GM18511 (cell line): ENCODE data around the gene HYPK.
"Not testable (repeated sequence)": the region's sequence is repeated elsewhere in the genome, so short reads cannot be mapped to it uniquely, and the experiment has no call there.

Experiments used
- ATAC-seq: cut with Tn5 transposase; IDR thresholded peaks from one replicate; pipeline ENCODE4 v1.9.1; 2021; ENCODE audit warnings: mild to moderate bottlenecking, moderate library complexity; ENCODE audit not compliant: unreplicated experiment

HYPK gene

DNA sequence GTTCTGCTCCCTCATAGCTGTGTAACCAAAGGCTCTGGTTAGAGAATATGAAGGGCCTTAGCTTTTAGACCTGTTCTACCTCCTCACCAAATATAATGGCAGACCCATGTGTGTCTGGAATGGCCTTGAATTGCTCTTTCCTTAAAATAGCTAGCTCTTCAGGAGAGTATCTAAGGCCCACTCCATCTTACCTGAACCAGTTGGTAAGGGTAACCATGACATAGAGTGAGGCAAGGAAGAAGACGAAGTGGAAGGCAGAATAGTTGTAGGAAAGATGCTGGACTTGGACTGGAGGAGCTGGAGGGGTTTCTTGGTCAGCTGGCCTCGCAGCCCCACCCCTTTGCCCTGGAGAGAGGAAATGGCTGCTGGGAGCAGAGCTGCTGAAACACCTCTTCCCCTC lies 5.2 kb upstream of the HYPK start:
- ATAC-seq: no peak

DNA sequence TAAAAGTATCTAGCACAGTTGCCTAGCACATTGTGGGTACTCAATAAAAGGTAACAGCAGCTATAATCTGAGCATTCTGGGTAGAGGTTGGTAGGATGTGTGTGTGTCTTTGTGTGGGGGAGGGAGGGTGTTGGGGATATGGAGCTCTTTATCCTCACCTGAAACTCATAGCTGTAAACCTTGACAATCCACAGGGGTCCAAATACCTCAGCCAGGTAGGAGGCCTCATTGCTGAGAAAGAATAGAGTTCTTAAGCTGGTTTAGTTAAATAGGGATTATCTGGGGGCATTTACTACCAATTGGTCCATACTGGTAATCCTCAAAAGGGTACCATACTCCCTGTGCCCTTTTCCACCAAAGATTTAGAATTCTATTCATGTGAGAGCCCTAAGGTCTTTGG lies 4.4 kb upstream of the HYPK start:
- ATAC-seq: no peak

DNA sequence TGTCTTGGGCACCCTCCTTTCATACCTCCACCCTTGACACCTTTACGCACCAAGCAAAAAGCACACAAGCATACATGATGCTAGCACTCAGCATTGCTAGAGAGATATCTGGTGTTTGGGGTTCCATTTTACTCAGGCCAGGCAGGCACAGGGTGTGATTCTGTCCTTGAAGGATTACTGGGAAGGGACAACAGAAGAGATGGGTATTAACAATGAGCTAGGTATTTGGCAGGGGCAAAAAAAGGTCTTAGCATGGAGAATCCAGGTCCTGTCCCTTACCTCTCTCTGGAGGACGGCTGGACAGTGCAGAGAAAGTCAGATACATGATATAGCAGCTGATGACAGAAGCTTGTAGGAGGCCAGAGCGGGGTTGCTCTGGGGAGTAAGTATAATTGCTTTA lies 3.8 kb upstream of the HYPK start:
- ATAC-seq: no peak

DNA sequence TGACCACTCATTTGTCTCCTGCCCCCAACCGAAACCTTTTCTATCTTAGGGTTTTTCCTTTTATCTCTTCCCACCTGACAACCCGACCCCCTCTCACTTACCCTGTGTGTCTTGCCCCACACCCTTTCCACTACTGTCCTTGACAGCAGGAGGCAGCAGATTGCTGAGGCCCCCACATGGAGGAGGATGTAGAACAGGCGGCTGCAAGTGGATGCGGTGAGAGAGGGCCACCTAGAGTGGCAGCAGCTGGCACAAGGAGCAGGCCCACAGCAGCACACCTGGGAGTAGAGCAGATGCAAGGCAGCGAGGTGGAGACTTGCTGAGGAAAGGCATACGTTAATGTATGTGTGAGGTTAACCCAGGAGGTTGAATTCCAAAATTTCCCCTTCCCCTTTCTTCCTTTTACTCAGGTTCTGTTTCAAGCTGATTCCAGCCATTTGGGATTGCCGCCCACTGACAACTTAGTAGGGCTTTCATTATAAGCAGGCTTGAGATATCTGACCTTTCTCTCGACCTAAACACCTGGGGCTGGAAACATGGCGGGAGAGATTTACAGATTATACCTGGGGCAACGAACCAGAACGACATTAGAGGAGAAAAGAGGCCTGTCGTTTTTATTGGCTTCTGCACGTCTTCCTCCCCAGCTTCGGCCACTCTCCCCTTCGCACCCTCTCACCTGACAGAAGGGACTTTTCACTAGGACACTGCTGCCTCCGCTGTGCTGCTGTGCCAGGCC lies 1.0 kb upstream of the HYPK start:
- no peak for ATAC-seq

DNA sequence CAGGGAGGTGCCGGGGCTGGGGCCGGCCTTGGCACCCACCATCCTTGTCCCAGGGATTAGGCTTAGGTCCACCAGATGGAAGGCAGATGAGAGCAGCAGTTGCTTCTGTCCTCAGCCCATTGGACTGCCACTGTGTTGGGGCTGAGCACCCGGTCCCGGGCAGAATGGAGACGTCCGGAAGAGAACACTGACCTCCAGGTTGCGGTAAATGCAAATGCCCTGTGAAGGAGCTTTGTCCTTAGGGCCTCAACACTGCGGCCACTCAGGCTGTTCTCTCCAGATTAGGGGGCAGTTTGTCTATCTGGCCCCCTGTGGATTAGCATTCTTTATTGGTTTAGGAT lies 484 bp upstream of the HYPK start, which contains the start of gene SERINC4:
TSS of gene SERINC4 (minus strand) at position 276 of the 341 bp plus-strand sequence. CDS start at position 42, 234 bp downstream.
- ATAC-seq: no peak

DNA sequence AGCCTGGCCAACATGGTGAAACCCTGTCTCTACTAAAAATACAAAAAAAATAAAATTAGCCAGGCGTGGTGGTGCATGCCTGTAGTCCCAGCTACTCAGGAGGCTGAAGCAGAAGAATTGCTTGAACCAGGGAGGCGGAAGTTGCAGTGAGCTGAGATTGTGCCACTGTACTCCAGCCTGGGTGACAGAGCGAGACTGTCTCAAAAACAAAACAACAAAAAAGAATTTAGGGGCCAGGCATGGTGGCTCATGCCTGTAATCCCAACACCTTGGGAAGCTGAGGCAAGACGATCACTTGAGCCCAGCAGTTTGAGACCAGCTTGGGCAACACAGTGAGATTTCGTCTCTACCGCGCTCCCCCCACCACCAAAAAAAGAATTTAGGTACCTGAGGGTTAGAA lies 2.3 kb downstream of the HYPK start:
- not testable (repeated sequence) for ATAC-seq

DNA sequence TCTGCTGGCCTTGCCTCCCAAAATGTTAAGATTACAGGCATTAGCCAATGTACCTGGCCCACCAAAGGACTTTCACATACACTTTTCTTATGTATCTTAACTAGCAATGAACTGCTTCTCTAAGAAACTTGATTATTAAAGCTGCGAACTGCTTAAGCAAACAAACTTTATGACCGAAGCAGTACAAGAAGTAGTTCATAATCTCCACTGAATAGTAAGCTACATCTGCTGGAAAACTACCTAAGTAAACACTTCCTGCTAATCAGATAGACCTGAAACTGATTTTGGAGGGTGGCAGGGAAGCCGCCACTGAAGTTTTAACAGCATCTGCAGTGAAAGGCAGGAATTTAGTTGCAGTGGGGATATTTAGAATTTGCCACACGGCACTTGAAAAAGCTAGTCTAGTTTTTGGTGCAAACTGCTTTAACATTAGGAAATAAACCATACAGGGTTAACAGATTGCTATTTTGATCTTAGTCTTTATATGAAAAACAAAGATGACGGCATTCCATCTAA lies 8.1 kb downstream of the HYPK start:
- ATAC-seq: no peak

DNA sequence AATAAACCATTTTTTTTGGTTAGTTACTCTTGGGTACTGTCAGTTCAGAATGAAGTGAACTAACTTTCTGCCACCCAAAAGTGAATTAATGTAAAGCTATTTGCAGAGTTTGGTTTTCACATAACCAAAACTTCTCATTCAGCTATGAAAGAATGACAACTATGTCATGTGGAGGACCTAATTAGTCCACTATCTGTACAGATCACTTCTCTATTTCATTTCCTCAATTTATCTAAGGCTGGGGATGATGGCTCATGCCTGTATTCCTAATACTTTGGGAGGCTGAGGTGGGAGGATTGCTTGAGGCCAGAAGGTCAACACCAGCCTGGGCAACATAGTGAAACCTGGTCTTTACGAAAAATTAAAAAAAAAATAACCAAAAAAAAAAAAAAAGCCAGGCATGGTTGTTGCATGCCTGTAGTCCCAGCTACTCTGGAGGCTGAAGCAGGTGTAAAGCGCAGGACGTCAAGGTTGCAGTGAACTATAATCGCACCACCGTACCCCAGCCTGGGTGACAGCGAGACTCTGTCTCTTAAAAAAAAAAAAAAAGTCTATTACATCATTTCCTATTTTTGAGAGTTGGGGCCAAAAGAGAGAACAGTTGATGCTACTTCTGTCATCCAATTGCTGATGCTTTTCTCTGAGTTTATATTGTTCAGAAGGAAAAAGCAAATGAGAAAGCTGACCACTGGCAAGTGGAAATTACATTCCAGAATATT lies 8.7 kb downstream of the HYPK start:
- peak; percentile 81 for ATAC-seq

DNA sequence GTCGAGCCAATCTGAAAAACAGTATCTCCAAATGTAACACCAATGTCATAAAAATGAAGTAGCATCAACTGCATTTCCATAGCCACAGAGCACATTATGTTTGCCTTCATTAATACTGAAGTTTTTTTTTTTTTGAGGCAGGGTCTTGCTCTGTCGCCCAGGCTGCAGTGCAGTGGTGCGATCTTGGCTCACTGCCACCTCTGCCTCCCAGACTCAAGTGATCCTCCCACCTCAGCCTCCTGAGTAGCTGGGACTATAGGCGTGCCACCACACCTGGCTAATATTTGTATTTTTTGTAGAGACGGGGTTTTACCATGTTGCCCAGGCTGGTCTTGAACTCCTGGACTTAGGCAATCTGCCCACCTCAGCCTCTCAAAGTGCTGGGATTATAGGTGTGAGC lies 14.7 kb downstream of the HYPK start:
- ATAC-seq: not testable (repeated sequence)

DNA sequence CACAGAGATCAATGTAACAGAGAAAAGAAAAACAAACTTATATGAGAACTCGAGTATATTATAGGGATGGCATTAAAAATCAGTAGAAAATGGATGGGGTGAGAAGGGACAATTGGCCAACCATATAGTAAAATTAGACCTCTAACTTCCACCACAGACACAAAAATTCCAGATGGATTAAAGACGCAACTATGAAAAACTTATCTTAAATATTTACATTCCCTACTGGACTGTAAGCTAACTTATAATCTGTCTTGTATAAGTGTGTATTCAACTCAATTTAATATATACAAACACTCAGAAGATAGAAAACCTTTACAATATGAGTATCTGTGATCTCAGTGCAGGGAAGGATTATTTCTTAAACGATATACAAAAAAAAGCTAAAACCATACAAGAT lies 21.1 kb downstream of the HYPK start:
- no peak for ATAC-seq

DNA sequence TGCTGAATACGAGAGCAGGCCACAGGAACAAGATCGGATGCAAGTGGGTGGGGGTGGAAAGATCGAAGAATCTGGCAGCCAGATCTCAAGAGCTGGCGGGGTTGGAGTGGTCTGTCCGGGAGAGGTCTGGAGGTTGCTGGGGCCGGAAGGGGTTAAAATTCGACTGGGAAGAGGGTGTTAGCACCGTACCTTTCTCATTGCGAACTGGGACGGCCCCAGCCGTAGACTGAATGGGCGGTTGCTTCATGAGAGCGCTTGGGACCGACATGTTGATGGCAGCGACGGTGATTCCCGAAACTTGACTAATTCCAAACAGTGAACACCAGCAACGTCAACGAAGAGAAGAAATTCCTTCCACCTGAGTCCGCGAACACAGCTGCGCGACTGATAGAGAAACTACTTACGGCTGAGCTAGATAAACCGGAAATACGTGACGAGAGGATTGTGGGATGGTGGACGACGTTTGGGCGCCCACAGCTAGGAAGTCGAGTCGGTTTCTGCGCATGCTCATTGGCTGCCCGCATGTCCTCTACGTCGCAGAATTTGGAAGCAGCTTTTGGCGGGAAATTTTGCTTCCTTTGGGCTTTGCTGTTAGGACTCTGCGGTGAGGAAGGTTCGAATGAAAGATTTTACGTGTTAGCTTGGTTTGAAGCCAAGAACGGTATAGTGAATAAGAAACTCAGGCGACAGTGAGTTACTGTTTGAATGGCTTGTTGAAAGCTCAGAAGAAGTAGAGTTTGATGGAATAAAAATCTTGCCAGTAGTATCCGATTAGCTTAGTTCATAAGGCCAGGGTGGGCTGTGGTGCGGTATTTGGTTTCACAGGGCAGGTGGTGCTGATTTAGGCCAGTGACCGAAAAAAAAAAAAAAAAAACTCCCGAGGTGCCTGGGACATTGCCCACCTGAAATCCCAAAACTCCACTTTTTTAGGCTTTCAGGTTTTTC lies 24.2 kb downstream of the HYPK start, which contains the start of gene MFAP1:
TSS of gene MFAP1 (minus strand) at position 389 of the 945 bp plus-strand sequence. CDS start at position 268, 121 bp downstream.
- ATAC-seq: peak; percentile 74

DNA sequence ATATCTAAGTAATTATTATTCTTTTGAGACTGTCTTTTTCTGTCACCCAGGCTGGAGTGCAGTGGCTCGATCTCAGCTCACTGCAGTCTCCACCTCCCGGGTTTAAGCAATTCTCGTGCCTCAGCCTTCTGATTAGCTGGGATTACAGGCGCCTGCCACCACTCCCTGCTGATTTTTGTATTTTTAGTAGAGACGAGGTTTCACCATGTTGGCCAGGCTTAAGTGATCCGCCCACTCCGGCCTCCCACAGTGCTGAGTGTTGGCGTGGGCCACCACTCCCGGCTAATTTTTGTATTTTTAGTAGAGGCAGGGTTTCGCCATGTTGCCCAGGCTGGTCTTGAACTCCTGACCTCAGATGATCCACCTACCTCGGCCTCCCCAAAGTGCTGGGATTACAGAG lies 24.9 kb downstream of the HYPK start:
- ATAC-seq: not testable (repeated sequence)

DNA sequence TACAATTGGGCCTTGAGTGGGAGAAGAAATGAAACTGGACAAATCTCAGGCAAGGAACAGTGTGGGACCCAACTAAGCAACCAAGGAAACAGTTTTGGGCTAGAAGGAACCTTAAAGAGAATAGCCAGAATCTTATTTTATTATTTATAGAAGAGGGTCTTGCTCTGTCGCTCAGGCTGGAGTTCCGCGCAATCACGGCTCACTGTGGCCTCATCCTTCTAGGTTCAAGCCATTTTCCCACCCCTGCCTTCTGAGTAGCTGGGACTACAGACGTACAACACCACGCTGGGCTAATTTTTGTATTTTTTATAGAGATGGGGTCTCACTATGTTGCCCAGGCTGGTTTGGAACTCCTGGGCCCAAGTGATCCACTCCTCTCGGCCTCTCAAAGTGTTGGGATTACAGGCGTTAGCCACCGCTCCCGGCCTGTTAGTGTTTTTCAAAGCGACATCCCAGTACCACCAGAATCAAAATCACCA lies 25.7 kb downstream of the HYPK start:
- ATAC-seq: no peak

DNA sequence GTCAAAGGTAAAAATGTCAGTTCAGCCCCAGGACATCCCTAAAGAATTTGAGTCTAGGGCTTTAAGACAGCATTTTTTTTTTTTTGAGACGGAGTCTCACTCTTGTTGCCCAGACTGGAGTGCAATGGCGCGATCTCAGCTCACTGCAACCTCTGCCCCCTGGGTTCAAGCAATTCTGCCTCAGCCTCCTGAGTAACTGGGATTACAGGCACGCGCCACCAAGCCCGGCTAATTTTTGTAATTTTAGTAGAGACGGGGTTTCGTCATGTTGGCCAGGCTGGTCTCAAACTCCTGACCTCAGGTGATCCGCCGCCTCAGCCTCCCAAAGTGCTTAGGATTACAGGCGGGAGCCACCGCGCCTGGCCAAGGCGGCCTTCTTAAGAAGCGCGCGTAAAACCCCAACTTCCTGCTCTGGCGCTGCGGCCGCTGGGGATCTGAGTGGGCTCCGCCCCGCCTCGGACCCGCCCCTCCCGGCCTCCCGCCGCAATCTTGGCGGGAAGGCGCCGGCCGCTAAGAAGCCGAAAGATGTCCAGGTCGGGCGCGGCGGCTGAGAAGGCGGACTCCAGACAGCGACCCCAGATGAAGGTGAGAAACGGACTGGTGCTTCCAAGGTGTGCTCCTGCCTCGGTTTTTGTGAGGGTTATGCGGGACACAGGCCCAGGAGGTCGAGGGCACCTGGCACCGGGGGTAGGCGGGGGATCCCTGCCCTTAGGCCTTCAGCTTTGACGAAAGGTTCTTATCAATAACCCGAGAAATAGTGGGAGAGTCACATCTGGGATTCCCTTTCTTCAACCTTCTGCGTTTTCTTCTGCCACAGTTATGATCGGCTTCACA lies 26.3 kb downstream of the HYPK start, which contains the start of gene WDR76:
TSS of gene WDR76 (plus strand) at position 495 of the 834 bp plus-strand sequence. CDS start at position 526, 31 bp downstream.
- peak; percentile 57 for ATAC-seq

DNA sequence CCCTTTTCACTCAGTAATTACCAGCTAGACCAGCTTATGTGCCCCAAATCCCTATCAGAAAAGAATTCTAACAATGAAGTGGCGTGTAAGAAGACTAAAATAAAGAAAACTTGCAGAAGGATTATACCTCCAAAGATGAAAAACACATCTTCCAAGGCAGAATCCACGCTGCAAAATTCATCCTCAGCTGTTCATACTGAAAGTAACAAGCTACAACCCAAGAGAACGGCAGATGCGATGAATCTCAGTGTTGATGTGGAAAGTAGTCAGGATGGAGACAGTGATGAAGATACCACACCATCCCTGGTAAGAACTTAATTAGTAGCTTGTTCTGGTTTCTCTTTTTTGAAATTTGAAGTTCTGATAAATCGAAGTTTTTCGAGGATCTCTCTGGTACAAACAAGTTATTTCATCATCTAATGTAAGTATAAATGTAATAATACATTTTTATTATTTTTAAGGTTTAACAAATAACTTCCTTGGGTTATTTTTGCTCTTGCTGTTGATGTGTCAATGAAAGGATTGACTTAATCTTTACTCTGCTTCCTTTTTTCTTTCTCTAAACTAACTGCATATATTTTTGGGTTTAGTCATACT lies 27.8 kb downstream of the HYPK start:
- ATAC-seq: no peak

DNA sequence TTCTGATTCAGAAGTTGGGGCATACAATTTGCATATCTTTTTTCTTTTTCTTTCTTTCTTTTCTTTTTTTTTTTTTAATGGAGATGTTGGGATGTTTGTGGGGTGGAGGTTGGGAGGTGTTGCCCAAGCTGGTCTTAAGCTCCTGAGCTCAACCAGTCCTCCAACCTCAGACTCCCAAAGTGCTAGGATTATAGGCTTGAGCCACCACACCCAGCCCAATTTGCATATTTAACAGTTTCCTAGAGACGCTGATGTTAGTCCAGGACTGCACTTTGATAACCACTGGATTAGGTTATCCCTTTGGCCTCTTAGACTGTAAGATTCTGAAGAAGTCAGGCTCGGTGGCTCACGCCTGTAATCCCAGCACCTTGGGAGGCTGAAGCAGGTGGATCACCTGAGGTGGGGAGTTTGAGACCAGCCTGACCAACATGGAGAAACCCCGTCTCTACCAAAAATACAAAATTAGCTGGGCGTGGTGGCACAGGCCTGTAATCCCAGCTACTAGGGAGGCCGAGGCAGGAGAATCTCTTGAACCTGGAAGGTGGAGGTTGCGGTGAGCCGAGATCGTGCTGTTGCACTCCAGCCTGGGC lies 29.6 kb downstream of the HYPK start:
- ATAC-seq: not testable (repeated sequence)

DNA sequence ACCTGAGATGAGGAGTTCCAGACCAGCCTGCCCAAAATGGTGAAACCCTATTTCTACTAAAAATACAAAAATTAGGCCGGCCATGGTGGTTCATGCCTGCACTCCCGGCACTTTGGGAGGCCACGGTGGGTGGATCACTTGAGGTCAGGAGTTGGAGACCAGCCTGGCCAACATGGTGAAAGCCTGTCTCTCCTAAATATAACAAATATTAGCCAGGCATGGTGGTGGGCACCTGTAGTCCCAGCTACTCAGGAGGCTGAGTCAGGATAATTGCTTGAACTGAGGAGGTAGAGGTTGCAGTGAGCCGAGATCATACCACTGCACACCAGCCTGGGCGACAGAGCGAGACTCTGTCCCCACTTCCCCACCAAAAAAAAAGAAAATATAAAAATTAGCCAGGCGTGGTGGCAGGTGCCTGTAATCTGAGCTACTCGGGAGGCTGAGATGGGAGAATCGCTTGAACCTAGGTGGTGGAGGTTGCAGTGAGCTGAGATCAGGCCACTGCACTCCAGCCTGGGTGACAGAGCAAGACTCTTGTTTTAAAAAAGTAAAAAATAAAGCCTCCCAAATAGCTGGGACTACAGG lies 30.4 kb downstream of the HYPK start:
- not testable (repeated sequence) for ATAC-seq

DNA sequence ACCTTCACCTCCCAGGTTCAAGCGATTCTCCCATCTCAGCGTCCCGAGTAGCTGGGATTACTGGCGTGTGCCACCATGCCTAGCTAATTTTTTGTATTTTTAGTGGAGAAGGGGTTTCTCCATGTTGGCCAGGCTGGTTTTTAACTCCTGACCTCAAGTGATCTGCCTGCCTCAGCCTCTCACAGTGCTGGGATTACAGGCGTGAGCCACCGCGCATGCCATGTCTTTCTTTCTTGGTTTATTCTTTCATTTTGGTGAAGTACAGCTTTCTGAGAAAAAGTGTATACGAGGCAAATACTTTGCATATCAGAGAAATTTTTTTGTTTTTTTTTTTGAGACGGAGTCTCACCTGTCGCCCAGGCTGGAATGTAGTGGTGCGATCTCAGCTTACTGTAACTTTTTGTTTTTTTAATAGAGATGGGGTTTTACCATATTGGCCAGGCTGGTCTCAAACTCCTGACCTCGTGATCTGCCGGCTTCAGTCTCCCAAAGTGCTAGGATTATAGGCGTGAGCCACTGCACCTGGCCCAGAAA lies 31.2 kb downstream of the HYPK start:
- ATAC-seq: not testable (repeated sequence)
